HG03378 (cell line): ENCODE data around the gene LMOD3.

ENCODE experiments used
- ATAC-seq: cut with Tn5 transposase; IDR thresholded peaks from one replicate; pipeline ENCODE4 v1.9.1; 2021; ENCODE audit warnings: mild to moderate bottlenecking, moderate library complexity; ENCODE audit not compliant: unreplicated experiment

LMOD3 gene

GRCh38 chr3:69094467-69095205 lies 27.8 kb downstream of the LMOD3 start:
- ATAC-seq: no peak

- peak; percentile 78 for ATAC-seq
Observed at GRCh38 chr3:69092030-69092516, 30.3 kb downstream of the LMOD3 start.

GRCh38 chr3:69091389-69092029 lies 30.9 kb downstream of the LMOD3 start:
- ATAC-seq: no peak

GRCh38 chr3:69090021-69090420 lies 32.4 kb downstream of the LMOD3 start:
- no peak for ATAC-seq

GRCh38 chr3:69088063-69088462 lies 34.3 kb downstream of the LMOD3 start:
- peak; percentile 34 for ATAC-seq

- no peak for ATAC-seq
Observed at GRCh38 chr3:69087030-69087791, 35.2 kb downstream of the LMOD3 start.

- no peak for ATAC-seq
Observed at GRCh38 chr3:69085833-69086722, 36.3 kb downstream of the LMOD3 start.

- no peak for ATAC-seq
Observed at GRCh38 chr3:69085168-69085832, 37.1 kb downstream of the LMOD3 start.

GRCh38 chr3:69084326-69085167 lies 37.8 kb downstream of the LMOD3 start, which contains the start of gene ARL6IP5:
TSS of gene ARL6IP5 (plus strand) at chr3:69084937. CDS start at chr3:69085048, 111 bp downstream.
- peak; percentile 55 for ATAC-seq

GRCh38 chr3:69082805-69083204 lies 39.6 kb downstream of the LMOD3 start:
- ATAC-seq: peak; percentile 77

GRCh38 chr3:69082361-69082760 lies 40.0 kb downstream of the LMOD3 start:
- ATAC-seq: no peak

- no peak for ATAC-seq
Observed at GRCh38 chr3:69081583-69082262, 40.7 kb downstream of the LMOD3 start.

GRCh38 chr3:69080233-69080920 lies 42.0 kb downstream of the LMOD3 start, which contains the start of gene UBA3:
TSS of gene UBA3 (minus strand) at chr3:69080365. CDS start at chr3:69080353, 12 bp downstream.
- ATAC-seq: peak; percentile 19

GRCh38 chr3:69079269-69080159 lies 42.9 kb downstream of the LMOD3 start:
- no peak for ATAC-seq

- no peak for ATAC-seq
Observed at GRCh38 chr3:69072928-69073327, 49.5 kb downstream of the LMOD3 start.

- ATAC-seq: no peak
Observed at GRCh38 chr3:69066121-69066520, 56.3 kb downstream of the LMOD3 start.
